MM.1S (cell line): ENCODE results near the gene LTN1.

Experiments
- CTCF ChIP-seq: fragments of 300-600 bp; sonication (generic); IDR thresholded peaks from 2 replicates; pipeline ENCODE4 v1.5.1; 2016; ENCODE audit warnings: antibody characterized with exemption, low read length, mixed read lengths
- EZH2 ChIP-seq: fragments of 300-600 bp; sonication (generic); optimal IDR thresholded peaks from 2 replicates; pipeline ENCODE3; 2017; ENCODE audit warnings: low read depth, mild to moderate bottlenecking, antibody characterized with exemption, low read length, mixed read lengths

GRCh38 chr21:28949318-28949717 lies 43.4 kb downstream of the LTN1 start:
- TF ChIP-seq CTCF (no peak), EZH2 (no peak)
